ENCODE results near the gene THAP12. TPM values are rescaled to one million over a fixed set of nuclear protein-coding genes. Genes with fewer than 3 reads are reported as not detected.
"Not testable (repeated sequence)": the region's sequence is repeated elsewhere in the genome, so short reads cannot be mapped to it uniquely, and the experiment has no call there.

Gene THAP12
- total RNA-seq, 1 donor: 44.5 TPM

- Histone ChIP-seq H3K4me3 (ENCODE audit: insufficient read depth, low read length) (no peak overlapping the region), H3K36me3 (ENCODE audit: insufficient read depth, low read length) (no peaks in the 10 kb centered on the region), H3K27ac (ENCODE audit: low read depth, low read length) (no peak overlapping the region), H3K79me2 (ENCODE audit: insufficient read depth, low read length) (no peaks in the 10 kb centered on the region), H3K27me3 (ENCODE audit: insufficient read depth, low read length) (peaks cover 27% of the 10 kb centered on the region), H3K4me1 (ENCODE audit: insufficient read depth, low read length) (no peaks in the 10 kb centered on the region), H4K20me1 (ENCODE audit: insufficient read depth, low read length) (no peaks in the 10 kb centered on the region), H3K4me2 (ENCODE audit: insufficient read depth, low read length) (no peak overlapping the region), H3K9me3 (ENCODE audit: low read depth, low read length) (no peaks in the 10 kb centered on the region), H2AFZ (ENCODE audit: low read length) (no peak overlapping the region)
- no peak for TF ChIP-seq CTCF (IDR thresholded peaks at IDR 0.05; ENCODE audit: extremely low read depth, low read depth, low read length)
- DNase-seq (ENCODE audit: insufficient read length, low spot score, missing footprints): no peak
These were observed 58.4 kb downstream of the THAP12 start for GRCh38 chr11:76322540-76322939.

GRCh38 chr11:76321820-76322524, 59.0 kb downstream of the THAP12 start:
- peaks cover 27% of the 10 kb centered on the region for H3K27me3 ChIP-seq (ENCODE audit: insufficient read depth, low read length)
- no peaks in the 10 kb centered on the region for H3K36me3 ChIP-seq (ENCODE audit: insufficient read depth, low read length)
- H3K4me2 ChIP-seq (ENCODE audit: insufficient read depth, low read length): no peak overlapping the region
- H2AFZ ChIP-seq (ENCODE audit: low read length): no peak overlapping the region
- no peak for TF ChIP-seq CTCF (IDR thresholded peaks at IDR 0.05; ENCODE audit: extremely low read depth, low read depth, low read length)
- no peaks in the 10 kb centered on the region for H4K20me1 ChIP-seq (ENCODE audit: insufficient read depth, low read length)
- no peaks in the 10 kb centered on the region for H3K9me3 ChIP-seq (ENCODE audit: low read depth, low read length)
- H3K27ac ChIP-seq (ENCODE audit: low read depth, low read length): no peak overlapping the region
- no peak for DNase-seq (ENCODE audit: insufficient read length, low spot score, missing footprints)
- no peaks in the 10 kb centered on the region for H3K79me2 ChIP-seq (ENCODE audit: insufficient read depth, low read length)
- no peaks in the 10 kb centered on the region for H3K4me1 ChIP-seq (ENCODE audit: insufficient read depth, low read length)
- H3K4me3 ChIP-seq (ENCODE audit: insufficient read depth, low read length): no peak overlapping the region

- no peak for DNase-seq (ENCODE audit: insufficient read length, low spot score, missing footprints)
- Histone ChIP-seq H3K79me2 (ENCODE audit: insufficient read depth, low read length) (no peaks in the 10 kb centered on the region), H3K4me1 (ENCODE audit: insufficient read depth, low read length) (no peaks in the 10 kb centered on the region), H4K20me1 (ENCODE audit: insufficient read depth, low read length) (no peaks in the 10 kb centered on the region), H3K27ac (ENCODE audit: low read depth, low read length) (no peak overlapping the region), H3K27me3 (ENCODE audit: insufficient read depth, low read length) (peaks cover 27% of the 10 kb centered on the region), H2AFZ (ENCODE audit: low read length) (no peak overlapping the region), H3K9me3 (ENCODE audit: low read depth, low read length) (no peaks in the 10 kb centered on the region), H3K4me3 (ENCODE audit: insufficient read depth, low read length) (no peak overlapping the region), H3K36me3 (ENCODE audit: insufficient read depth, low read length) (no peaks in the 10 kb centered on the region), H3K4me2 (ENCODE audit: insufficient read depth, low read length) (no peak overlapping the region)
- no peak for TF ChIP-seq CTCF (IDR thresholded peaks at IDR 0.05; ENCODE audit: extremely low read depth, low read depth, low read length)
These were observed 59.6 kb downstream of the THAP12 start for GRCh38 chr11:76321340-76321739.

- no peak for DNase-seq (ENCODE audit: insufficient read length, low spot score, missing footprints)
- peaks cover 27% of the 10 kb centered on the region for H3K27me3 ChIP-seq (ENCODE audit: insufficient read depth, low read length)
- no peak overlapping the region for H2AFZ ChIP-seq (ENCODE audit: low read length)
- no peak overlapping the region for H3K4me2 ChIP-seq (ENCODE audit: insufficient read depth, low read length)
- no peaks in the 10 kb centered on the region for H3K36me3 ChIP-seq (ENCODE audit: insufficient read depth, low read length)
- no peaks in the 10 kb centered on the region for H4K20me1 ChIP-seq (ENCODE audit: insufficient read depth, low read length)
- H3K27ac ChIP-seq (ENCODE audit: low read depth, low read length): no peak overlapping the region
- H3K79me2 ChIP-seq (ENCODE audit: insufficient read depth, low read length): no peaks in the 10 kb centered on the region
- H3K4me1 ChIP-seq (ENCODE audit: insufficient read depth, low read length): no peaks in the 10 kb centered on the region
- H3K4me3 ChIP-seq (ENCODE audit: insufficient read depth, low read length): no peak overlapping the region
- H3K9me3 ChIP-seq (ENCODE audit: low read depth, low read length): no peaks in the 10 kb centered on the region
- no peak for TF ChIP-seq CTCF (IDR thresholded peaks at IDR 0.05; ENCODE audit: extremely low read depth, low read depth, low read length)
These were observed 60.0 kb downstream of the THAP12 start for GRCh38 chr11:76320929-76321328.

GRCh38 chr11:76319798-76320197, 61.1 kb downstream of the THAP12 start:
- H3K27me3 ChIP-seq (ENCODE audit: insufficient read depth, low read length): peaks cover 27% of the 10 kb centered on the region
- not testable (repeated sequence) for H2AFZ ChIP-seq (ENCODE audit: low read length); H3K9me3 ChIP-seq (ENCODE audit: low read depth, low read length); DNase-seq (ENCODE audit: insufficient read length, low spot score, missing footprints); H3K27ac ChIP-seq (ENCODE audit: low read depth, low read length); H3K36me3 ChIP-seq (ENCODE audit: insufficient read depth, low read length); H3K4me2 ChIP-seq (ENCODE audit: insufficient read depth, low read length); H3K4me3 ChIP-seq (ENCODE audit: insufficient read depth, low read length); H3K4me1 ChIP-seq (ENCODE audit: insufficient read depth, low read length); H3K79me2 ChIP-seq (ENCODE audit: insufficient read depth, low read length); H4K20me1 ChIP-seq (ENCODE audit: insufficient read depth, low read length)

All from osteoblast (primary cell).